Endothelial cell (in vitro differentiated cells): Measurements from ENCODE around the gene NEU4. TPM values are rescaled to one million over a fixed set of nuclear protein-coding genes. Genes with fewer than 3 reads are reported as not detected.
A peak's percentile ranks its signal among the peaks of the same experiment; 100 is the strongest.
"Not testable (repeated sequence)": the region's sequence is repeated elsewhere in the genome, so short reads cannot be mapped to it uniquely, and the experiment has no call there.

Experiments used
- DNase-seq: peaks from one replicate; pipeline ENCODE4 v3.0.0; 2021; ENCODE audit warnings: low spot score
- H3K27ac Mint-ChIP-seq: one replicate; pipeline ENCODE4 v1.8.0; 2021; ENCODE audit warnings: mixed read lengths, inconsistent platforms; ENCODE audit not compliant: unreplicated experiment
- H3K27me3 Mint-ChIP-seq: one replicate; pipeline ENCODE4 v1.8.0; 2021; ENCODE audit warnings: mild to moderate bottlenecking, moderate library complexity, mixed read lengths, inconsistent platforms; ENCODE audit not compliant: unreplicated experiment
- H3K36me3 Mint-ChIP-seq: one replicate; pipeline ENCODE4 v1.8.0; 2021; ENCODE audit warnings: mild to moderate bottlenecking, low read depth, mixed read lengths, inconsistent platforms; ENCODE audit not compliant: unreplicated experiment
- H3K4me1 Mint-ChIP-seq: one replicate; pipeline ENCODE4 v1.8.0; 2021; ENCODE audit warnings: mild to moderate bottlenecking, mixed read lengths, inconsistent platforms; ENCODE audit not compliant: unreplicated experiment
- H3K4me3 Mint-ChIP-seq: one replicate; pipeline ENCODE4 v1.8.0; 2021; ENCODE audit warnings: mild to moderate bottlenecking, mixed read lengths, inconsistent platforms; ENCODE audit not compliant: unreplicated experiment
- H3K9me3 Mint-ChIP-seq: one replicate; pipeline ENCODE4 v1.8.0; 2021; ENCODE audit warnings: mixed read lengths, inconsistent platforms; ENCODE audit not compliant: unreplicated experiment
- CTCF ChIP-seq: fragments of 200-600 bp; sonication (generic); IDR thresholded peaks from one replicate; pipeline ENCODE4 v1.5.0; 2021; ENCODE audit warnings: antibody characterized with exemption; ENCODE audit not compliant: unreplicated experiment
- total RNA-seq: library from RNA; stranded (reverse); fragmentation: NEBNext Ultra II Directional; extraction: Animal tissue kit (Norgen Biotek cat#: 25700); gene quantifications from one replicate; pipeline ENCODE4 v1.2.1, GENCODE V29; 2021; ENCODE audit not compliant: unreplicated experiment

The NEU4 gene
- total RNA-seq, 1 donor from 2014 or later, result 0.33 TPM

GRCh38 chr2:241818229-241818942 is 9.4 kb downstream of the NEU4 start:
- peaks cover 8% of the 10 kb centered on the region for H3K36me3 Mint-ChIP-seq
- H3K27me3 Mint-ChIP-seq, result peaks cover 14% of the 10 kb centered on the region
- no peak for TF ChIP-seq CTCF
- H3K27ac Mint-ChIP-seq, result no peak overlapping the region
- H3K4me3 Mint-ChIP-seq, result no peak overlapping the region
- H3K9me3 Mint-ChIP-seq, result peaks cover 6% of the 10 kb centered on the region
- no peak for DNase-seq
- H3K4me1 Mint-ChIP-seq, result peaks cover 14% of the 10 kb centered on the region

DNA sequence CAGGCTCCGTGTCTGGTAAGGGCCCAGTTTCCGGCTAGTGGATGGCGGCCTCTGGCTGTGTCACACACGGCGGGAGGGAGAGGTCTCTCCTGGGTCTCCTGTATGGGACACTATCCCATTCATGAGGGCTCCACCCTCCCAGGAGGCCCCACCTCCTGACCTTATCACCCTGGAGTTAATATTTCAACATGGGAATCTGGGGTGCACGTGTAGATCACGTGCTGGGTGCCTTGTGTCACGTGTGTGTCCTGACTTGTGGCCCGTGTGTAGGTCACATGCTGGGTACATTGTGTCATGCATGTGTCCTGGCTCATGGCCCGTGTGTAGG is 9.9 kb downstream of the NEU4 start:
- Mint-ChIP-seq H3K9me3 (peaks cover 10% of the 10 kb centered on the region), H3K27ac (no peak overlapping the region), H3K36me3 (peaks cover 12% of the 10 kb centered on the region), H3K4me1 (peaks cover 18% of the 10 kb centered on the region), H3K27me3 (peaks cover 18% of the 10 kb centered on the region), H3K4me3 (no peak overlapping the region)
- TF ChIP-seq CTCF, result no peak
- no peak for DNase-seq

- not testable (repeated sequence) for H3K4me3 Mint-ChIP-seq, H3K27ac Mint-ChIP-seq, DNase-seq
- H3K9me3 Mint-ChIP-seq, result peaks cover 13% of the 10 kb centered on the region
- H3K27me3 Mint-ChIP-seq, result peaks cover 22% of the 10 kb centered on the region
- peaks cover 19% of the 10 kb centered on the region for H3K36me3 Mint-ChIP-seq
- H3K4me1 Mint-ChIP-seq, result peaks cover 24% of the 10 kb centered on the region
Observed at GRCh38 chr2:241819947-241820624, 11.1 kb downstream of the NEU4 start.

DNA sequence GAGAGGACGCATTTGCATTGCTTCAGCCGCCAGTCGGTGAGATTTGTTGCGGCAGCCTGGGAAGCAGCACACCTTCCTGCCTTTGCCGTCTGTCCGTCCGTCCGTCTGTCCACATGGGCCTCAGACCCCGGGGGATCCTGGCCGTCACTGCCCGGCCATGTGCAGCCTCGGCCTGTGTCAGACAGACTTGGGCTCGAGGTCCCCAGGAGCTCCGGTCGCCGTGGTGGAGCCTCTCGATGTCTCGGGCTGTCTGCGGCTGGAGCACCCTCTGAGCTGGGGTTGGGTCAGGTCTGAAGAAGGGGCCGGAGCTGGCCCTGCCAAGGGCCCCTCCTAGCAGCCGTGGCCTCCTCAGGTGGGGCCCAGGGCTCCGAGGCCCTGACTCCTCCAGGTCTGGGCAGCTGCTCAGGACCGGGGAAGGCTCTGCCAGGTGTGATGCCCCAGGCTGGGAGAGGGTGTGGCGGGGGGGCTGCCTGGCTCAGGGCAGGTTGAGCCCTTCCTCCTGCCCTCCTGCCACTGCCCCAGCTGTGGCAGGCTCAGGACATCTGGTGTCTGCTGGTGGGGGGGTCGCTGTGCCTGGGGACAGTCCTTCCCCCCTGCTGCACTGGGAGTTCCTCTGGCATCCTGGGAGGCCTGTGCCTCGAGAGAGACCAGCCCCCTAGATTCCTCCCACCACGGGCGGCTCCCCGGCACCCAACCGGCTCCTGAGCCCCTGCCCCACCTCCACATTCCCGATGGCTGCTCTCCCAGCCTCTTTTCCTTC is 11.8 kb downstream of the NEU4 start:
- peak overlapping the region; percentile 82 for H3K27ac Mint-ChIP-seq
- DNase-seq, result peak; percentile 7
- peaks cover 13% of the 10 kb centered on the region for H3K9me3 Mint-ChIP-seq
- H3K4me1 Mint-ChIP-seq, result peaks cover 24% of the 10 kb centered on the region
- peaks cover 19% of the 10 kb centered on the region for H3K36me3 Mint-ChIP-seq
- peak overlapping the region; percentile 56 for H3K4me3 Mint-ChIP-seq
- peaks cover 19% of the 10 kb centered on the region for H3K27me3 Mint-ChIP-seq
- TF ChIP-seq CTCF, result no peak

DNA sequence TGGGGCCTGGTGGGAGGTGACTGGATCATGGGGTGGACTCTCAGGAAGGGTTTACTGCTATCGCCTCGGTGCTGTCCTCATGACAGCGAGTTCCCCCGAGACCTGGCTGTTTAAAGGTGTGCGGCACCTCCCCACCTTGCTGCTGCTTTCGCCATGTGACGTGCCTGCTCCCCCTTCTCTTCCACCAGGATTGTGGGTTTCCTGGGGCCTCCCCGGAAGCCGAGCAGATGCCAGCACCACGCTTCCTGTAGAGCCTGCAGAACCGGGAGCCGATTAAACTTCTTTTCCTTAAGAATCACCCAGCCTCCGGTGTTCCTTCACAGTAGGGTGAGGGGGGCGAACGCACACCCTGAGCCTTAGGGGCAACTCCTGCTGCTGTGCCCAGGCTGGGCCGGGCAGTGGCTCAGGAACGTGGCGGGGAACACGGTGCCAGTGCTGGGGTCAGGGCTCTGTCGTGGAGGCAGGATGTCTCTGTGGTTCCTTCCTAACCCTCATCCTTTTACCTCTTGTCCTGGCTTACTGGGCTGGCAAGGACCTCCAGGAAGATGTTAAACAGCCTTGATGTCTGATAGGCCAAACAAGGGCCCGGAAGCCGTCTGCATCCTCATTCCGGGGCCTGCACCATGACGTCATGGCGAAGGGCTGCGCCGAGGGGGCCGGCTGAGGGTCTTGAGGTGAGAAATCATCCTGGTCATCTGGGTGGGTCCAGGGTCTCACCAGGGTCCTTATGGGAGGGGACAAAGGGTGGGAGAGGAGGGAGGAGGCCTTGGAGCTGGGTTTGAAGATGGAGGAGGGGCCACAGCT is 12.7 kb downstream of the NEU4 start:
- peaks cover 19% of the 10 kb centered on the region for H3K27me3 Mint-ChIP-seq
- peak overlapping the region; percentile 82 for H3K27ac Mint-ChIP-seq
- peaks cover 24% of the 10 kb centered on the region for H3K4me1 Mint-ChIP-seq
- peaks cover 13% of the 10 kb centered on the region for H3K9me3 Mint-ChIP-seq
- H3K4me3 Mint-ChIP-seq, result peak overlapping the region; percentile 56
- DNase-seq, result peak; percentile 33
- H3K36me3 Mint-ChIP-seq, result peaks cover 19% of the 10 kb centered on the region
- no peak for TF ChIP-seq CTCF
